NOMO-1 treated with DMSO at 0.1 percent for 48 hours (cell line): ENCODE data around the gene CD40LG.
A peak's percentile ranks its signal among the peaks of the same experiment; 100 is the strongest.

Source experiments
- DNase-seq: peaks from one replicate; lab custom pipeline; 2025; ENCODE audit not compliant: unreplicated experiment; lab: John Stamatoyannopoulos, UW

CD40LG gene

DNA sequence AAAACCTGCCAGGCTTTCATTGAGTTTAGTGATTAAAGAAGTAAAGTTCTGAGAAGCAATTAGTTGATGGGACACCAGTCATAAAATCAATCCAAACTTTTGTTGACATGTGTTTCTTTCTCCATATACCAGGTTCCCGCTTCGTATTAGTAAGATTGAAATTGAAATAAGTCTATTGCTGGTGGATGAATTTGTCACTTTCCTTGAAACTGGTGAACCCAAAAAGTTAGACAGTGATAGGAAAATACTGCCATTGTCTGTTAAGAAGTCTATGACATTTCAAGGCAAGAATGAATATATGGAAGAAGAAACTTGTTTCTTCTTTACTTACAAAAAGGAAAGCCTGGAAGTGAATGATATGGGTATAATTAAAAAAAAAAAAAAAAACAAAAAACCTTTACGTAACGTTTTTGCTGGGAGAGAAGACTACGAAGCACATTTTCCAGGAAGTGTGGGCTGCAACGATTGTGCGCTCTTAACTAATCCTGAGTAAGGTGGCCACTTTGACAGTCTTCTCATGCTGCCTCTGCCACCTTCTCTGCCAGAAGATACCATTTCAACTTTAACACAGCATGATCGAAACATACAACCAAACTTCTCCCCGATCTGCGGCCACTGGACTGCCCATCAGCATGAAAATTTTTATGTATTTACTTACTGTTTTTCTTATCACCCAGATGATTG lies at the start of gene CD40LG:
Gene CD40LG, plus strand, starts transcription at position 482 of the 684 bp plus-strand sequence. Its CDS starts 91 bp downstream, at position 573.
- no peak for DNase-seq

DNA sequence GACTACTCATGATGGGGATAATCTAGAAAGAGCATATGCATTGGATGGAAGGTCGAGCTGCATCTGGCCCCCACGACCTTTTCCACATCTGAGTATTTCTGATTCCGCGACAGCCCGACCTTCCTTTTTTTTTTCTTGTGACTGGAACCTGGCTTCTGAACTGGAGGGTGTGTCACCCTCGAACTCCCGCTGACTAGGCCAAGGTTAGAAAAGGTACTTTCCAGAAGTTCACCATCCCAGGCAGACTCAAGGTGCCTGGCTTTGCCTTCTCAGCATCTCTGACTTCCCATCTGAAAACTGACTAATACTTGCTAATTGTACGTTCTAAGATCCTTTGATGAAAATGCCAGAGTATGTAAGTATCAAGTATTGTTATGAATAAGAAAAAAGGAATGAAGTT lies 49.3 kb upstream of the CD40LG start:
- no peak for DNase-seq

DNA sequence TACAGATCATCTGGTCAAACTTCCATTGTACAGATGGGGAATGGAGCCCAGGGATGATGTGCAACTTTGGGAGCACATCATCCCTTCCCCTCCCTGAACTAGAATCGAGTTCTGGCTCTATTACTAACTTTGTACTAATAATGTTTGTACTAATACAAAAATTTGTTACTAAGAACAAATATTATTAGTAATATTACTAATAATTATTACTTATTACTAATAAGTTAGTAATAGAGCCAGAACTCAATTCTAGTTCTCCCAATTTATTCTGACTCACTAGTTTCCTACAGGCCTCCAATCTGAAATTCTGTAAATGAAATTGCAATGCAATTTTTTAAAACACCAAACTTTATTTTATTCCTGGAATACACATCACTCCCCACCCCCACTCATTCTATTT lies 47.9 kb upstream of the CD40LG start:
- DNase-seq = no peak

DNA sequence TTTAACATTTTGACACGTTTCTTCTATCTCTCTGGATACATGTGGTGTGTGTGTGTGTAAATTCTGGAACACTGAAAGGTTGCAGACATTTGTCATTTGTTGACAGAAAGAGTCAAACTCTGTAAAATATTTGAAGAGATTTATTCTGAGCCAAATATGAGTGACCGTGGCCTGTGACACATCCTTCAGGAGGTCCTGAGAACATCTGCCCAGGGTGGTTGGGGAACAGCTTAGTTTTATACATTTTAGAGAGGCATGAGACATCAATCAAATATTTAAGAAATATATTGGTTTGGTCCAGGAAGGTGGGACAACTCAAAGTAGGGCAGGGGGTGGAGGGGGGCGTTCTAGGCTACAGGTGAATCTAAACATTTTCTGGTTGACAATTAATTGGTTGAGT lies 40.7 kb upstream of the CD40LG start:
- DNase-seq = no peak

GRCh38 chrX:136608295-136608933 lies 39.5 kb upstream of the CD40LG start:
- peak; percentile 63 for DNase-seq

- no peak for DNase-seq
These were observed 30.8 kb upstream of the CD40LG start for GRCh38 chrX:136616987-136617685.

- DNase-seq = peak; percentile 70
These were observed 28.0 kb upstream of the CD40LG start for GRCh38 chrX:136619899-136620505.

- DNase-seq = no peak
These were observed 27.2 kb upstream of the CD40LG start for GRCh38 chrX:136620780-136621179.

- DNase-seq = no peak
These were observed 25.4 kb upstream of the CD40LG start for GRCh38 chrX:136622568-136622967.

- peak; percentile 22 for DNase-seq
These were observed 24.6 kb upstream of the CD40LG start for GRCh38 chrX:136623396-136623795.

- DNase-seq = no peak
These were observed 22.7 kb upstream of the CD40LG start for GRCh38 chrX:136625246-136625645.

- DNase-seq = peak; percentile 87
These were observed 21.7 kb upstream of the CD40LG start for GRCh38 chrX:136626237-136626636.

DNA sequence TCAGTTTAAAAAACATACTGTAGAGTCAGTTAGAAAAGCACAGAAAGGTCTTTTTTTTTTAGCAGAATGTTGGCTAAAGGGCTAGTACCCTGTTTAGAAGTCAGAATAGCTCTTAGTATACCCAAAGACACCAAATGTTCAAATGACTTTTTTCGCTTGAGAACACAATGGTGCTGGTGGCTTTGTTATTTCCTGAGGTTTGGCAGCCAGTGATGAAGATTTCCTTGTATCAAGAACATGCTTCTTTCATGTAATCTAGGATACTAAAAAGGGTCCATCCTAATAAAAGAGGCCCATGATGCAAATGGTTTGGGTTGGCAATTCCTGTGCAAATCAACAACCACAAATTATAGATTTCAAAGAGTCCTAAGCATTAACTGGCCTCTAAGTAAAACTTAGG lies 21.1 kb upstream of the CD40LG start:
- DNase-seq = no peak

DNA sequence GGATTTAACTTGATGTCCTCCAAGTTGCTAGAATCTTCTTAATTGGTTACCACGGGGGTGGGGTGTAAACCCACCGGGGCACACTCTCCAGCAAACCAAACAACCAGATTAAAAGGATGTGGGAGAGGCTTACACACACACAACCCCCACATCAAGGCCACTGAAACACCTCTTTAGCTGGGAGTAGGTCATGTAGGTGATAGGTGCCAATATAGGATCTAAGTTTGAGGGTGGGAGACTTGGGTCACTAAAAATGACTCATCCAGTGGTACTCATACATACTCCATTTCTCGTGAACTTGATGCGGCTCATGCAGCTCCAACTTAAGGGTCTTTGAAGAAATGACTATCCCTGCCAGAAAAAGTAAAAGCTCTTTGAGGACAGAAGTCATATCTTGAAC lies 20.5 kb upstream of the CD40LG start:
- DNase-seq = no peak

GRCh38 chrX:136629084-136629750 lies 18.7 kb upstream of the CD40LG start:
- no peak for DNase-seq

GRCh38 chrX:136630881-136631280 lies 17.1 kb upstream of the CD40LG start:
- no peak for DNase-seq

DNA sequence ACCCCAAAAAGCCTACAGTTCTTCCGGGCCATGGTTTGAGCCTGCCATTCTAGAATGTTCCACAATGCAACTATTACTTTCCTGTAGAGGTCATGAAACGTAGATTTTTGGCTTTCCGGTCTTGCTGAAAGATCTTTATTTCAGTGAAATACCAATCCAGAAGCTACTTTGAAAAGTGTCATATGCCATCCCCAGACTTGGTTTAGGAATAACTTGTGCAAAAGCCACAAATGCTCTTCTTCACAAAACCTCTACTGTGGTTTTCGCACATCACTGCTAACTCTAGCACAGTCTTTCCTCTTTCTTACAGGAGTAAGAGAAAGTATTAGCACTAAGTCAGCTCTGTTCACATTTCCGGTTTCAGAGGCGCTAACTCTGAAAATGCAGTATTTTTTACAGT lies 12.7 kb upstream of the CD40LG start:
- DNase-seq = peak; percentile 17

- DNase-seq = no peak
These were observed 11.8 kb upstream of the CD40LG start for GRCh38 chrX:136636121-136636520.

DNA sequence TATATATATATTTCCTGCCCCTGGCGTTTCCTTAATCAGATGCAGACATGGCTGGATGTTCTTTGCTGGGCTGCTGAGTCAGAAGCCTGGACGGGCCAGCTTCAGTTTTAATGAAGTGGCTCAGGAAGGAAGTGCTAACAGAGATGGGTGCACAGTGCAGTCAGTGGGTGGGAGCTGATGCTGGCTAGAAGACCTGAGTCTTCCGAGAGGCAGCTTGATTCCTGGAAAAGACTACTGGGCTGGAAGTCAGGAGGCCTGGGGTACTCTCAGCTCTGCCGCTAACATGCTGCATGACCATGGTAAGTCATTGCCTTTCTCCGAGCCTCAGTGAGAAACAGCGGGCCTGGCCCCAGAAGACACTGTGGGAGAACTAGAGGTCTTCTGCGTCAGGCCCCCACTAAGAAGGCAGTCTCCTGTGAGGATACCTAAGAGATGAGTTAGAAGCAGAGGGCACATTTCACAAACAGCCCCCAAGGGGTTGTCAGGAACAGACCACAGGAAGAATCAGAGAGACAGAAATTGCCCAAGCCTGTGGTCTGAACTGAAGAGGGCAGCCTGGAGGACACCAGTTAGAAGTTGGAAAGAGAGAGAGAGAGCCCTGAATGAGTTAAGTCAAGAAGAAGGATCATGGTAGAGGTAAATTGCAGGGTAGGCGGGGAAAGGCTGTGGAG lies 8.3 kb upstream of the CD40LG start:
- DNase-seq = no peak

- no peak for DNase-seq
These were observed 4.7 kb upstream of the CD40LG start for GRCh38 chrX:136643243-136643642.
